Measurements from ENCODE around the gene NDUFS2. TPM values are rescaled to one million over a fixed set of nuclear protein-coding genes. Genes with fewer than 3 reads are reported as not detected.

The NDUFS2 gene
- total RNA-seq, 1 donor = 65.4 TPM

DNA sequence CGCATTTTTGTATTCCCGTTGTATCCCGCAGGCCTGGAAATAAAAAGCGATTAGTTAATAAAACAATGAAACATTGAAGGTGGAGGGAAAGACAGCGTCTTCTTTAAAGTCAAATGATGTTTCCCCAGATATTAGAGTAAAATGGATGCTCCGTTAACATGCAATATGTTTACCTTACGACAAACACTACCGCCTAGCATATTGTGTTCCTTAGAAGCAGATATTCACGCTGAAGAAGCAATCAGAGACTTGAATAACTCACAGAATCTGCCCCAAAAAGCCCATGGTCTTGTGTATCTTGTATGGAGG lies 24.3 kb upstream of the NDUFS2 start:
- no peak overlapping the region for H3K4me3 ChIP-seq (ENCODE audit: low read depth, low read length)
- TF ChIP-seq, protein P1, sequence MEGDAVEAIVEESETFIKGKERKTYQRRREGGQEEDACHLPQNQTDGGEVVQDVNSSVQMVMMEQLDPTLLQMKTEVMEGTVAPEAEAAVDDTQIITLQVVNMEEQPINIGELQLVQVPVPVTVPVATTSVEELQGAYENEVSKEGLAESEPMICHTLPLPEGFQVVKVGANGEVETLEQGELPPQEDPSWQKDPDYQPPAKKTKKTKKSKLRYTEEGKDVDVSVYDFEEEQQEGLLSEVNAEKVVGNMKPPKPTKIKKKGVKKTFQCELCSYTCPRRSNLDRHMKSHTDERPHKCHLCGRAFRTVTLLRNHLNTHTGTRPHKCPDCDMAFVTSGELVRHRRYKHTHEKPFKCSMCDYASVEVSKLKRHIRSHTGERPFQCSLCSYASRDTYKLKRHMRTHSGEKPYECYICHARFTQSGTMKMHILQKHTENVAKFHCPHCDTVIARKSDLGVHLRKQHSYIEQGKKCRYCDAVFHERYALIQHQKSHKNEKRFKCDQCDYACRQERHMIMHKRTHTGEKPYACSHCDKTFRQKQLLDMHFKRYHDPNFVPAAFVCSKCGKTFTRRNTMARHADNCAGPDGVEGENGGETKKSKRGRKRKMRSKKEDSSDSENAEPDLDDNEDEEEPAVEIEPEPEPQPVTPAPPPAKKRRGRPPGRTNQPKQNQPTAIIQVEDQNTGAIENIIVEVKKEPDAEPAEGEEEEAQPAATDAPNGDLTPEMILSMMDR (IDR thresholded peaks at IDR 0.05; ENCODE audit: insufficient read depth, low read length) = no peak
- no peak for DNase-seq (ENCODE audit: low read depth)

DNA sequence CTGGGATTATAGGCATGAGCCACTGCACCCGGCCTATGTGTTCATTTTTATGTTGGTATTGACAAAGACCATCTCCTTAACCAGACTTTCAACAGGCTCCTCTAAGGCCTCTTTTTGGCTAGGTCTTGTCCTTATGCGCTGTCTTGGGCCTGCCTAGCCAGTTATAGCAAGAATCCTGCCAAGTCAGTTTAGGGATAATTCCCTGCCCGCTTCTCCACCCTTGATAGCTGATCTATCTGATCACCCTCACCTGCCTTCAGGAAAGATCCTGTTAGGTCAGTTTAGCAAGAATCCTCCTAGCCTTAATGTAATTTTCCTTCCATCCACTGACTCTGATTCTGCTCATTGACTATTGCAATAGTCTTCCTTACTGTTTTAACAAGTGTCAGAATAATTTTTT lies 22.5 kb upstream of the NDUFS2 start:
- no peak for DNase-seq (ENCODE audit: low read depth)
- H3K4me3 ChIP-seq (ENCODE audit: low read depth, low read length) = no peak overlapping the region
- TF ChIP-seq, protein P1 (IDR thresholded peaks at IDR 0.05; ENCODE audit: insufficient read depth, low read length) = no peak

- no peak overlapping the region for H3K4me3 ChIP-seq (ENCODE audit: low read depth, low read length)
- TF ChIP-seq, protein P1 (IDR thresholded peaks at IDR 0.05; ENCODE audit: insufficient read depth, low read length) = peak; percentile 36
- DNase-seq (ENCODE audit: low read depth) = peak; percentile 27
Measured at GRCh38 chr1:161180639-161181038, 21.5 kb upstream of the NDUFS2 start.

- TF ChIP-seq, protein P1 (IDR thresholded peaks at IDR 0.05; ENCODE audit: insufficient read depth, low read length) = no peak
- no peak overlapping the region for H3K4me3 ChIP-seq (ENCODE audit: low read depth, low read length)
- peak; percentile 57 for DNase-seq (ENCODE audit: low read depth)
Measured at GRCh38 chr1:161182214-161182613, 20.0 kb upstream of the NDUFS2 start.

GRCh38 chr1:161185282-161185682 lies 16.9 kb upstream of the NDUFS2 start:
- no peak overlapping the region for H3K4me3 ChIP-seq (ENCODE audit: low read depth, low read length)
- DNase-seq (ENCODE audit: low read depth) = peak; percentile 76
- TF ChIP-seq, protein P1 (IDR thresholded peaks at IDR 0.05; ENCODE audit: insufficient read depth, low read length) = no peak

DNA sequence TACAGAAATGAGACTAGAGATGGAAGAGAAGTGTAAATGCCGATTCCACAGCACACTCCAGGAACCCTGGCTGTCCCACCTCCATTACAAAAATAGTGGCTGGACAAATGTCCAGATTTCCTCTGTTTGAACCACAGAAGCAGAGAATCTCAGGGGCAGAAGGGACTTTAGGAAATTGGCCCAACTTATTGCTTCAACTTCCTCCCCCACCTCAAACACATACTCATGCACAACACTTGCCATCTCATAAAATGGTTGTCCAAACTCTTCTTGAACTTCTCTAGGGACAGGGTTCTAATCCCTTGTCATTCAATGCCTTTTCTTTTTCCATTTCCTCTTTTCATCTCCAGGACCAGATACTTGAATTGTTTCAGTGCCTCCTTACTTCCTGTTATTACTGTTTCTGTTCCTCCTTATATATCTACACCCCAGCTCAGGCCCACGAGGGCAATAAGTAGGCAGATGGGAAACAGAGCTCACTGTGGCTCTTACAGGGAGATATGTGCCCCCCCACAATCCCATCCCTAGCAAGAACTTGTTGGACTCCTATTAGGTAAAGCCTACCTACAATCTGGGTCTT lies 16.3 kb upstream of the NDUFS2 start:
- TF ChIP-seq, protein P1 (IDR thresholded peaks at IDR 0.05; ENCODE audit: insufficient read depth, low read length) = no peak
- no peak for DNase-seq (ENCODE audit: low read depth)
- H3K4me3 ChIP-seq (ENCODE audit: low read depth, low read length) = no peak overlapping the region

DNA sequence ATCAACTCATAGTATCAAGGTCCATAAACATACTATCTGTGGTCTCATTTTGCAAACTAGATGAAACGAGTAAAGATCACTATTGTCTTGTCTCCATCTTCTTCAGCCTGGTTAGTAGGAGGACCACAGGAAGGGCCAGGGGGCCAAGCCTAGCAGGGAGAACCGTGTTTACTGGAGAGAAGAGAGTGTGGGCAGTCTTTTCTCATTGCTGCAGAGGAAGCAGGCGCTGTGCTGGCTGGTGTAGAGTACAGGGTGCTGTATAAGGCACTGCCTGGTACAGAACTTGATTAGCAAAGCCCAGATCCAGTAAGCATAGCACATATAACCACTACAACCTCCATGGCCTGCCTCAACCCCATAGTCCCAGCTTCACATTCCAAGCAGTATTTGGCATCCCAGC lies 14.9 kb upstream of the NDUFS2 start:
- no peak overlapping the region for H3K4me3 ChIP-seq (ENCODE audit: low read depth, low read length)
- DNase-seq (ENCODE audit: low read depth) = no peak
- TF ChIP-seq, protein P1 (IDR thresholded peaks at IDR 0.05; ENCODE audit: insufficient read depth, low read length) = no peak
